GM18861 (cell line): Measurements from ENCODE around the gene NF2.

Experiments
- ATAC-seq: cut with Tn5 transposase; IDR thresholded peaks from one replicate; pipeline ENCODE4 v1.9.1; 2021; ENCODE audit not compliant: unreplicated experiment

The NF2 gene

GRCh38 chr22:29661336-29661735, 57.9 kb downstream of the NF2 start:
- no peak for ATAC-seq

GRCh38 chr22:29663180-29663821, 59.9 kb downstream of the NF2 start:
- no peak for ATAC-seq

GRCh38 chr22:29665486-29665885, 62.1 kb downstream of the NF2 start:
- ATAC-seq = no peak

GRCh38 chr22:29668673-29669072, 65.2 kb downstream of the NF2 start:
- no peak for ATAC-seq

- no peak for ATAC-seq
Measured at GRCh38 chr22:29670626-29671025, 67.2 kb downstream of the NF2 start.

GRCh38 chr22:29673361-29674066, 70.1 kb downstream of the NF2 start:
- no peak for ATAC-seq

GRCh38 chr22:29674121-29674520, 70.7 kb downstream of the NF2 start:
- no peak for ATAC-seq

- ATAC-seq = no peak
Measured at GRCh38 chr22:29679316-29679715, 75.9 kb downstream of the NF2 start.

GRCh38 chr22:29683536-29683935, 80.1 kb downstream of the NF2 start:
- no peak for ATAC-seq

- no peak for ATAC-seq
Measured at GRCh38 chr22:29684244-29684643, 80.8 kb downstream of the NF2 start.

- ATAC-seq = no peak
Measured at GRCh38 chr22:29689206-29689879, 85.9 kb downstream of the NF2 start.

GRCh38 chr22:29689880-29690213, 86.4 kb downstream of the NF2 start:
- ATAC-seq = no peak

- ATAC-seq = no peak
Measured at GRCh38 chr22:29690476-29690875, 87.0 kb downstream of the NF2 start.

GRCh38 chr22:29691636-29692326, 88.3 kb downstream of the NF2 start:
- no peak for ATAC-seq

- ATAC-seq = no peak
Measured at GRCh38 chr22:29692327-29692640, 88.9 kb downstream of the NF2 start.

- ATAC-seq = no peak
Measured at GRCh38 chr22:29693161-29693560, 89.7 kb downstream of the NF2 start.

GRCh38 chr22:29693671-29694070, 90.2 kb downstream of the NF2 start:
- ATAC-seq = no peak

GRCh38 chr22:29695129-29695926, 91.9 kb downstream of the NF2 start:
- ATAC-seq = no peak

GRCh38 chr22:29697853-29698598, 94.6 kb downstream of the NF2 start:
- no peak for ATAC-seq

GRCh38 chr22:29700206-29700899, 96.9 kb downstream of the NF2 start:
- no peak for ATAC-seq
